IPS DF 4.7 (cell line): ENCODE measurements around the gene ACVR1C.

Experiments used
- DNase-seq: peaks from one replicate; pipeline ENCODE4 v3.0.0-alpha.2; 2013; ENCODE audit warnings: low spot score; ENCODE audit errors: extremely low read depth

ACVR1C gene

GRCh38 chr2:157628477-157629415 is at the start of gene ACVR1C:
TSS of gene ACVR1C (minus strand) at chr2:157628864. CDS start at chr2:157628644, 220 bp downstream.
- DNase-seq: peak; percentile 79

DNA sequence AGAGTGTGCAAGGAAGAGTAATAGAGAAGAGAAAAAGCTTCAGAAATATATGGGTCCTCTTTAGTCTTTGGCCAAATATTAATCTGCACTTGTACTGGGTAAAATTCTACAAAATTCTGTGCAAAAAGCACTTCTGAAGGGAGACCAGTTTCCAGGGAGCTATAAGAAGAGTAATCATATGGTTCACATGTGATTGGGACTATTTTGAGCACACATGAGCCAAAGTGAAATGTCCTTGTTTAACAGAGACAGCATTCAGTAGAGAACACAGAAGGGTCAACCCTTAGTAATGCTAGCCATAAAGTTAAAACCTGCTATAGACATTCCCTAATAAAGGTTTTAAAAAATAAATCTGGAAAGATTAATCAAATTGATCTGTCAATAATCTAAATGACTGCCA is 49.3 kb upstream of the ACVR1C start:
- DNase-seq: no peak

GRCh38 chr2:157672129-157672528 is 43.5 kb upstream of the ACVR1C start:
- DNase-seq: no peak

DNA sequence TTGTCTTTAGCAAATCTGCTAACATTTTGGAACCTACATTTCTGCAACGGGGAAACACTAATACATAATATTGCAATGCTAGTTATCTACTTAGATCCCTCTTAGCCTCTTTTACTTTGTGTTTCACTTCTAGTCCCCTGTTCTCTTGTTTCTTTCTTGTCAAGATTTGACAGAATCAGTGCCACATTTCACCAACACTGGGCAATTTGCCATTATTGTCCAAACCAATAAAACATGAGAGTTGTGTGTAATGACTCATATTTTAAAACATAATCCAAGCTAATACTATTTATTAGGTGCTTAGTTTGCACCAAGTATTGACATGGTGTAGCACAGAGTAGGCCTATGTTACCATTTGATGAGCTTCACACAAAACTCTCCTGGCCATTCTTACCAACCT is 33.7 kb upstream of the ACVR1C start:
- no peak for DNase-seq

DNA sequence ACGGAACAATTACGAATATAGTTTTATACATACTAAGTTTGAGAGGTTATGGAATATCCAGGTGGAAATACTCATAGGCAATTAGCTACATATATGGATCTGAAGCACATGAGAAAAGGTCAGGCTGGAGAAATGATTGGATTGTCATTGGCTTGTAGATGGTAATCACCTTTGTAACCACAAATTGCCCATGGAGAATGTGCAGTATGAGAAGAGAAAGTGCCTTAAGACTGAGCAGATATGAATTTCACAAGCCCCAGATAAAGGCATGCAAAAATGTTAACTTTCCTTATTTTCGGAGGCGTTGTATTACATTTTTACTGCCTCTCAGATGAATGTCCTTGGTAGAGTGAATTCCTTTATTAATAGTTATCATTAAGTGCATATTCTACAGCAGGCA is 33.1 kb upstream of the ACVR1C start:
- DNase-seq: no peak

DNA sequence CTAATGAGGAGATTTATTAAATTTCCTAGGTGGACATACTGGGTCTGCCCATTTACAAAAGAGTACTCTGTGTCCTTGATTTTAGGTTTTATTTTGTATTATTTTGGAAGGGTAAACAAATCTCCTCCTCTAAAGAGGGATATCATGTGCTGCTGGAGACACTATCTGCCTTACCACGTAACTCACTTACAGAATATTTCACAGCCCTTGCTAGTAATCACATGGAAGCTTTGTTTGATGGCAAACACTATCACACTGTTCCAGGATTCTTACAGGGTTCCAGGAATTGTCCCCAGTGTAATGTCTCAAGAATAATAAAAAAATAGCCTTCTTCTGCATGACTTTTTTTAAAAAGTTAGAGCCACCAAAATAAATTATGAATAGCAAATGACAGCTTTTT is 29.2 kb upstream of the ACVR1C start:
- no peak for DNase-seq

DNA sequence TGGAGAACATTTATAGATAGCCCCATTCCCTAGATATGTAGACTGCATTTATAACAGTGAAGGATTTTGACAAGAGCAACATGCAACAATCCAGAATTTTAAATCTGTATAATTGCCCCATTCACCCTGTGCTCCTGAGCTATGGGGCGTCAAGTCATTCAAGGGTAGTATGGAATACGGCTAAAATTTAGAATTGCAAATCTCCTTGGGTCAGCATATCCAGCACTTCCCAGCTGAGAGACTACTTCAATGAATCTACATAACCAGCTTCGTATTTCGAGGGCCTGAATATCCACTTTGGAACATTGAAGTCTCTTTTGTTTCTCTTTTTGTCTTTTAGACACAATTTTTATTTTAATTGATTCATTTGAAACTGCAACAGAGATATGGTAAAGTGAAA is 28.4 kb upstream of the ACVR1C start:
- no peak for DNase-seq

- no peak for DNase-seq
Observed at GRCh38 chr2:157644776-157645175, 16.1 kb upstream of the ACVR1C start.

- DNase-seq: no peak
Observed at GRCh38 chr2:157631861-157632260, 3.2 kb upstream of the ACVR1C start.

GRCh38 chr2:157627594-157628476 is 829 bp downstream of the ACVR1C start:
- no peak for DNase-seq

GRCh38 chr2:157625296-157625695 is 3.4 kb downstream of the ACVR1C start:
- DNase-seq: no peak

DNA sequence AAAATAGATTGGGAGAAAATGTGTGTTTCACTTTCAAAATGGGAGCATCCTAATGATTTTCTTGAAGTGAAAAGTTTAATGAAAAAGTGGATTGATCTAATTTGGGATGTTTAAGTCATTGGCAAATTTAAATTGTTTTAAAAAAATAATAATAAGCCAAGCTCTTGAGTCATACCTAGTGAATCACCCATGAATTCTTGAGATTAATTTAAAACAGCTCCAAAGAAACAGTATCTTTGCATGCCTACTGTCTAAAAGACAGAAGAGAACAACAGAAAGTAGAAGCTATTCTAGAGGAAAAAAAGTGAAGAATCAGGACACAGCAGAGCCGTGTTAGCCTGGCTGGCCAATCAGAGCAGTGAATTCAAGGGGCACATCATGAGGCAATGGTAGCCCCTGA is 7.7 kb downstream of the ACVR1C start:
- DNase-seq: no peak

- DNase-seq: no peak
Observed at GRCh38 chr2:157611726-157612125, 16.9 kb downstream of the ACVR1C start.

DNA sequence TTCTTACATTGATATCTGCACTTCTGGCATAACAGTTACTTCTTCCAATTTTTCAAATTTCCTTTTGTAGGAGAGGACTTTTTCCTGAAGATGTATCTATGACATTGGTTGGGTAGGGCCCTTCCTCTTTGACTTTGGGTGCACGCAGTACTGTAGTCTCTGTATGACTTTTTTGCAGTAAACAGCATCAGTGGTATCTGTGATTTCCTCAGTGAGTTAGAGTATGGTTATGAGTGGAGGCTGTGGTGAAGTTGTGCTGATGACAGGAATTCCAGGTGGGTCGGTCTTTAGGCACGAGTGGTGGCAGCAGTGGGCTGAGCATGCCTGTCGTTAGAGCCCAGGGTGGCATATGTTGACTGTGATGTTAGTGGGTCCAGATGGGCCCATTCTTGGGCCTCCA is 17.6 kb downstream of the ACVR1C start:
- DNase-seq: no peak

GRCh38 chr2:157606534-157606933 is 22.1 kb downstream of the ACVR1C start:
- no peak for DNase-seq

DNA sequence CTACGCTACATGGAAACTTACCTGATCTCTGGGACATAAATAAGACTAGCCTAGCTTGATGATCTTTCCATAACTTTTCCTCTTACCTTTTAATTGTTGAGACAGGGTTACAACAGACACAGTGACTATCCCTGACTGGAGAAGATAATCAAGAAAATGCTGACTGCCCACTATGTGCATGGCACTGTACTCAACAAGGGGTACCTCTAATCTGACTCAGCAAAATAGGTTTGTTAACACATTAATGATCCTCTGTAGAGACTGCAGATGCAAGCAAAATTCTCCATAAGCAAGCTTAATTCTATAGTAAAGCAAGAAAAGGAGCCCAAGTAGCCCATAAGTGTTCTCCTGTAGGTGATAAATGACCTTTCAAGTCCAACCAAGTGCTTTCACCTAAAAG is 25.5 kb downstream of the ACVR1C start:
- no peak for DNase-seq

- no peak for DNase-seq
Observed at GRCh38 chr2:157601807-157602206, 26.9 kb downstream of the ACVR1C start.

- DNase-seq: no peak
Observed at GRCh38 chr2:157596992-157597681, 31.5 kb downstream of the ACVR1C start.

GRCh38 chr2:157593411-157593810 is 35.3 kb downstream of the ACVR1C start:
- DNase-seq: no peak

DNA sequence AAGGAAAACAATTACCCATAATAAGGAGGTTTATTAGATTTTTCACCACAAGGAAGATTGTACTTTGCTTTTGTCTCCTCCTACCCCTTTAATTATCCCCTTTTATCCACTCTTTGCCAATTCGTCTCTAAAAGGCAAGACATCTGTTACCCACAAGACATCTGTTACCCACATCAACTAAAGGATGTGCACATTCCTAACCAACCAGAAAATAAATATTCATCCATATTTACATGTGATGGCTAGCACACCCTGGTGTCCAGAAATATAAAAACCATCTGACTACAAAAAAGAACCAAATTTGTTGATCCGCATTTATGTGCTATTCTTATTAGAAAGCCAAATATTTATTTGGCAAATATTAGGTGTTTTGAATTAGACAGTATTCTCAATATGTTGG is 35.7 kb downstream of the ACVR1C start:
- DNase-seq: no peak

- DNase-seq: no peak
Observed at GRCh38 chr2:157592374-157592773, 36.3 kb downstream of the ACVR1C start.

GRCh38 chr2:157587576-157587975 is 41.1 kb downstream of the ACVR1C start:
- DNase-seq: no peak
